GM12878 (cell line): ENCODE measurements around the gene RGR. TPM values are rescaled to one million over a fixed set of nuclear protein-coding genes. Genes with fewer than 3 reads are reported as not detected.

ENCODE experiments used
- ATAC-seq: fragments of 200-7000 bp; cut with Tn5 transposase; 3 replicates; pipeline ENCODE4 v1.9.1; 2020; ENCODE audit warnings: mild to moderate bottlenecking, moderate library complexity
- BruUV-seq: library from RNA; stranded (reverse); fragments of 400-500 nt; replicated peaks from 2 replicates; lab custom pipeline; 2021; lab: Mats Ljungman, UMichigan
- CTCF ChIA-PET: fragments of 300-600 bp; sonication (Branson Sonifier 250); formaldehyde crosslinking; extraction: SDS; loops from one replicate; lab custom pipeline; 2021; ENCODE audit warnings: inconsistent platforms; lab: Yijun Ruan, JAX
- POLR2A ChIA-PET: fragments of 350-600 bp; formaldehyde crosslinking; extraction: SDS; loops from one replicate; lab custom pipeline; 2021; ENCODE audit warnings: inconsistent platforms; lab: Charles Lee
- RAD21 ChIA-PET: fragments of 300-600 bp; sonication (Branson Sonifier 250); formaldehyde crosslinking; loops from one replicate; lab custom pipeline; 2023; ENCODE audit warnings: antibody characterized with exemption; ENCODE audit not compliant: unreplicated experiment; lab: Charles Lee
- SMC1A ChIA-PET: fragments of 300-600 bp; sonication (Branson Sonifier 250); formaldehyde crosslinking; loops from one replicate; lab custom pipeline; 2023; ENCODE audit not compliant: unreplicated experiment, uncharacterized antibody; lab: Charles Lee
- DNase-seq: peaks from one replicate; pipeline ENCODE4 v3.0.0-alpha.2; 2011; ENCODE audit warnings: low read depth, low spot score
- FAIRE-seq: peaks from 3 replicates; lab custom pipeline; 2011; peaks lifted over from hg19 to GRCh38; lab: Jason Lieb, UNC
- H2AFZ ChIP-seq: 2 replicates; pipeline ENCODE4 v1.6.0; 2011; ENCODE audit warnings: low read depth, low read length, control low read depth; ENCODE audit not compliant: control insufficient read depth
- H3K27ac ChIP-seq: 2 replicates; pipeline ENCODE4 v1.5.1; 2011; ENCODE audit warnings: control low read depth; ENCODE audit not compliant: control insufficient read depth, insufficient read depth
- H3K27me3 ChIP-seq, 2 experiments: replicated peaks in 1 of 2; 2 replicates each; pipeline versions ENCODE4 v1.6.0 to v1.6.1; 2011; ENCODE audit warnings: low read length in 1 of 2; ENCODE audit not compliant: control insufficient read depth in 2 of 2, insufficient read depth in 2 of 2
- H3K36me3 ChIP-seq, 2 experiments: 2 replicates each; pipeline ENCODE4 v1.5.1; 2011; ENCODE audit warnings: low read length in 1 of 2; ENCODE audit not compliant: control insufficient read depth in 2 of 2, insufficient read depth in 2 of 2
- H3K4me1 ChIP-seq: 2 replicates; pipeline ENCODE4 v1.6.1; 2011; ENCODE audit warnings: mild to moderate bottlenecking, low read length, moderate library complexity, mixed read lengths; ENCODE audit not compliant: control insufficient read depth, insufficient read depth
- H3K4me2 ChIP-seq: 2 replicates; pipeline ENCODE4 v1.6.0; 2011; ENCODE audit warnings: control low read depth; ENCODE audit not compliant: control insufficient read depth, insufficient read depth
- H3K4me3 ChIP-seq: fragments of 200-600 bp; sonication (generic); 2 replicates; pipeline ENCODE4 v1.5.1; 2016
- H3K79me2 ChIP-seq: 2 replicates; pipeline ENCODE4 v1.6.0; 2011; ENCODE audit warnings: low read length; ENCODE audit not compliant: control insufficient read depth, insufficient read depth
- H3K9ac ChIP-seq: 2 replicates; pipeline ENCODE4 v1.8.0; 2011; ENCODE audit warnings: low read length, control low read depth, mixed read lengths; ENCODE audit not compliant: control insufficient read depth, insufficient read depth
- H3K9me3 ChIP-seq: replicated peaks from 3 replicates; pipeline ENCODE4 v1.5.1; 2011; ENCODE audit warnings: mild to moderate bottlenecking, low read length; ENCODE audit not compliant: control insufficient read depth, insufficient read depth
- H4K20me1 ChIP-seq: 2 replicates; pipeline ENCODE4 v1.6.0; 2011; ENCODE audit not compliant: control insufficient read depth, insufficient read depth
- BHLHE40 ChIP-seq, 2 experiments: fragments of 450-650 bp in 1 of 2; IDR thresholded peaks; 2 replicates each; pipeline ENCODE4 v1.6.1; 2011 to 2017; ENCODE audit warnings: low read depth in 2 of 2, borderline replicate concordance in 1 of 2, improper control_type of control experiment in 1 of 2, low read length in 1 of 2, mild to moderate bottlenecking in 1 of 2
- BMI1 ChIP-seq: fragments of 450-650 bp; IDR thresholded peaks from 2 replicates; pipeline ENCODE4 v1.6.1; 2016; ENCODE audit warnings: mild to moderate bottlenecking, moderate library complexity, borderline replicate concordance
- BRCA1 ChIP-seq: IDR thresholded peaks from 2 replicates; pipeline ENCODE4 v1.6.1; 2011; ENCODE audit warnings: low read depth, low read length, improper control_type of control experiment
- EED ChIP-seq: sonication (generic); IDR thresholded peaks from 2 replicates; pipeline ENCODE4 v1.6.1; 2016; ENCODE audit warnings: antibody characterized with exemption, low read depth
- ESRRA ChIP-seq: IDR thresholded peaks from 2 replicates; pipeline ENCODE4 v1.6.1; 2012; ENCODE audit warnings: mild to moderate bottlenecking, low read length, improper control_type of control experiment
- EZH2 ChIP-seq: IDR thresholded peaks from 2 replicates; pipeline ENCODE4 v1.6.1; 2012; ENCODE audit warnings: low read depth, mild to moderate bottlenecking, control low read depth, inconsistent platforms, low read length, borderline replicate concordance; ENCODE audit not compliant: control insufficient read depth
- HDAC6 ChIP-seq: fragments of 200-600 bp; sonication (generic); IDR thresholded peaks from one replicate; pipeline ENCODE4 v1.8.0; 2017; ENCODE audit warnings: antibody characterized with exemption; ENCODE audit not compliant: unreplicated experiment
- JUNB ChIP-seq: IDR thresholded peaks from 2 replicates; pipeline ENCODE4 v1.6.1; 2016; ENCODE audit warnings: antibody characterized with exemption, mild to moderate bottlenecking
- LARP7 ChIP-seq: fragments of 450-650 bp; IDR thresholded peaks from 2 replicates; pipeline ENCODE4 v1.6.1; 2017; ENCODE audit warnings: mild to moderate bottlenecking
- MYB ChIP-seq: fragments of 150-350 bp; IDR thresholded peaks from 2 replicates; pipeline ENCODE4 v1.6.1; 2014; ENCODE audit warnings: mild to moderate bottlenecking, low read depth, low read length, borderline replicate concordance
- NBN ChIP-seq: fragments of 450-650 bp; IDR thresholded peaks from 2 replicates; pipeline ENCODE4 v1.6.1; 2016
- RAD51 ChIP-seq: fragments of 450-650 bp; IDR thresholded peaks from 2 replicates; pipeline ENCODE4 v1.6.1; 2016; ENCODE audit warnings: moderate library complexity, mild to moderate bottlenecking, inconsistent platforms
- SIN3A ChIP-seq: IDR thresholded peaks from 2 replicates; pipeline ENCODE4 v1.6.1; 2012; ENCODE audit warnings: low read depth, low read length, improper control_type of control experiment
- TCF12 ChIP-seq: IDR thresholded peaks from 2 replicates; pipeline ENCODE4 v1.6.1; 2011; ENCODE audit warnings: low read depth, mild to moderate bottlenecking, low read length
- ZNF217 ChIP-seq: fragments of 450-650 bp; IDR thresholded peaks from 2 replicates; pipeline ENCODE4 v1.6.1; 2017; ENCODE audit warnings: antibody characterized with exemption, mild to moderate bottlenecking
- WGBS: methylation state at CpG from one replicate; pipeline ENCODE4 v1.1.6; 2016; ENCODE audit warnings: low lambda C conversion rate; ENCODE audit not compliant: insufficient replicate concordance, insufficient coverage; ENCODE audit errors: missing lambda C conversion rate; 5-methylcytosine and 5-hydroxymethylcytosine counted together
- in situ Hi-C: fragments of 300-500 bp; cut with MboI; formaldehyde crosslinking; loops from 9 replicates; pipeline ENCODE4 v1.14.3; 2018; ENCODE audit warnings: mixed read lengths
- intact Hi-C: fragments of 100-400 bp; cut with micrococcal nuclease; formaldehyde crosslinking; loops from one replicate; pipeline ENCODE4 v1.14.2; 2022; ENCODE audit not compliant: unreplicated experiment
- polyA plus RNA-seq, 11 experiments: library from polyadenylated mRNA; depleted of rRNA in 4 of 11; unstranded in 6 of 11; stranded (reverse) in 5 of 11; fragments of >200 nt; fragmentation: Nextera tagmentation in 4 of 11; fragmentation: Illumina TruSeq in 1 of 11; extraction: Ambion mirVana in 4 of 11; extraction: Trizol in 1 of 11; gene quantifications; 1 replicate in 1 of 11; 2 replicates in 10 of 11; pipeline versions ENCODE4 v1.2.1 to v1.2.3, GENCODE V29; 2011 to 2016; ENCODE audit warnings: inconsistent platforms in 2 of 11, missing spikeins in 2 of 11, low read depth in 1 of 11
- total RNA-seq, 4 experiments: library from RNA; depleted of rRNA in 3 of 4; stranded (reverse); fragments of >200 nt in 3 of 4; fragmentation: Illumina TruSeq in 1 of 4; extraction: Trizol in 1 of 4; gene quantifications; 2 replicates each; pipeline versions ENCODE4 v1.2.1 to v1.2.3, GENCODE V29; 2013 to 2021
- TF ChIP-seq, protein P1 (sequence below): fragments of 150-350 bp; IDR thresholded peaks from 2 replicates; pipeline ENCODE4 v1.6.1; 2016; ENCODE audit warnings: low read depth, low read length
- TF ChIP-seq, protein P2 (sequence below): IDR thresholded peaks from 2 replicates; pipeline ENCODE4 v1.6.1; 2011; ENCODE audit warnings: low read depth, mild to moderate bottlenecking, low read length, moderate library complexity, borderline replicate concordance; ENCODE audit errors: extremely low read depth
- TF ChIP-seq, protein P3 (sequence below): fragments of 450-650 bp; IDR thresholded peaks from 2 replicates; pipeline ENCODE4 v1.6.1; 2017; ENCODE audit warnings: low read depth, mild to moderate bottlenecking, moderate library complexity

RGR gene
- total and polyA plus RNA-seq, 10 of the 15 experiments (the other 5 are each of a cell fraction or from before 2014, with no cell fraction given): not detected

DNA sequence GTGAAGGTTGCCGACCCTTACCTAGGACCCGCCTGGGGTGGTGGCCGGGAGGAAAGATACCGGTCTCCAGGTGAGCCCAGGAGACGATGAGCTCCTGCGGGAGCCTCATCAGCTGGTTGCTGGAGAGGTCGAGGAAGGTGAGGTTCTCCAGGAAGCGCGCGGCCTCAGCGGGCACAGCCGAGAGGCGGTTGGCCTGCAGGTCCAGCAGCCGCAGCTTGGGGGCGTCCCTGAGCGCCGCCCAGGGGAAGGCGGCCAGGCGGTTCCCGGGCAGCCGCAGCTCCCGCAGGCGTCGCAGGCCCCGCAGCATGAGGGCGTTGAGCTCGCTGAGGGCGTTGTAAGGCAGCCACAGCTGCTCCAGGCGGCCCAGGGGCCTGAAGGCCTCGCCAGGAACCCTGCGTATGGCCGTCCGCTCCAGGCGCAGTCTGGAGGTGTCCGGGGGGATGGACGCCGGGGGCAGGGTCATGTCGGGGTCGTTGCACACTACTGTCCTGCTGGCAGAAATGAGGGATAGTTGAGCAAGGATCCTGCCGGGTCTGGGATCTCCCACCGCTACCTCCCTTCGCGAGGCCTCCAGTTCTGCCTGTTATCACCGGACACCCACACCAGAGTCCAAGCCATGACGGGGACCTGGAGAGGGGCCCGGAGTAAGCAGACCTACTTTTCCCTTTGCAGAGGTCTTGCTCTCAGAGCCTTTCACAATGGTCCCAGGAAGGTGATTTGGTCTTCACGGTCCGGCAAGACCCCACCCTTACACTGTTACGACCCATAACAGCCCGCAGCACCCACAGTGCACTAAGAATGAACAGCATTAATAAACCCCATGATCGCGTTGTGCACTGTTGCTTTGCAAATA is 7.4 kb upstream of the RGR start:
- Histone ChIP-seq H3K4me2 (no peak overlapping the region), H3K27ac (no peak overlapping the region), H3K9ac (no peak overlapping the region)
- TF ChIP-seq TCF12: no peak
- TF ChIP-seq HDAC6: no peak
- TF ChIP-seq, protein P1, sequence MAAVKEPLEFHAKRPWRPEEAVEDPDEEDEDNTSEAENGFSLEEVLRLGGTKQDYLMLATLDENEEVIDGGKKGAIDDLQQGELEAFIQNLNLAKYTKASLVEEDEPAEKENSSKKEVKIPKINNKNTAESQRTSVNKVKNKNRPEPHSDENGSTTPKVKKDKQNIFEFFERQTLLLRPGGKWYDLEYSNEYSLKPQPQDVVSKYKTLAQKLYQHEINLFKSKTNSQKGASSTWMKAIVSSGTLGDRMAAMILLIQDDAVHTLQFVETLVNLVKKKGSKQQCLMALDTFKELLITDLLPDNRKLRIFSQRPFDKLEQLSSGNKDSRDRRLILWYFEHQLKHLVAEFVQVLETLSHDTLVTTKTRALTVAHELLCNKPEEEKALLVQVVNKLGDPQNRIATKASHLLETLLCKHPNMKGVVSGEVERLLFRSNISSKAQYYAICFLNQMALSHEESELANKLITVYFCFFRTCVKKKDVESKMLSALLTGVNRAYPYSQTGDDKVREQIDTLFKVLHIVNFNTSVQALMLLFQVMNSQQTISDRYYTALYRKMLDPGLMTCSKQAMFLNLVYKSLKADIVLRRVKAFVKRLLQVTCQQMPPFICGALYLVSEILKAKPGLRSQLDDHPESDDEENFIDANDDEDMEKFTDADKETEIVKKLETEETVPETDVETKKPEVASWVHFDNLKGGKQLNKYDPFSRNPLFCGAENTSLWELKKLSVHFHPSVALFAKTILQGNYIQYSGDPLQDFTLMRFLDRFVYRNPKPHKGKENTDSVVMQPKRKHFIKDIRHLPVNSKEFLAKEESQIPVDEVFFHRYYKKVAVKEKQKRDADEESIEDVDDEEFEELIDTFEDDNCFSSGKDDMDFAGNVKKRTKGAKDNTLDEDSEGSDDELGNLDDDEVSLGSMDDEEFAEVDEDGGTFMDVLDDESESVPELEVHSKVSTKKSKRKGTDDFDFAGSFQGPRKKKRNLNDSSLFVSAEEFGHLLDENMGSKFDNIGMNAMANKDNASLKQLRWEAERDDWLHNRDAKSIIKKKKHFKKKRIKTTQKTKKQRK: no peak
- no peak for TF ChIP-seq MYB
- no peak for TF ChIP-seq BRCA1
- TF ChIP-seq BMI1: no peak
- TF ChIP-seq LARP7: no peak
- no peak for TF ChIP-seq NBN
- TF ChIP-seq BHLHE40 (IDR thresholded peaks at IDR 0.05; ENCODE audit: borderline replicate concordance in 1 of 2, low read depth in 2 of 2, low read length in 1 of 2): no peak
- no peak for TF ChIP-seq RAD51
- no peak for TF ChIP-seq ZNF217
- TF ChIP-seq, protein P2, sequence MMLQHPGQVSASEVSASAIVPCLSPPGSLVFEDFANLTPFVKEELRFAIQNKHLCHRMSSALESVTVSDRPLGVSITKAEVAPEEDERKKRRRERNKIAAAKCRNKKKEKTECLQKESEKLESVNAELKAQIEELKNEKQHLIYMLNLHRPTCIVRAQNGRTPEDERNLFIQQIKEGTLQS: no peak
- TF ChIP-seq ESRRA: no peak
- TF ChIP-seq, protein P3, sequence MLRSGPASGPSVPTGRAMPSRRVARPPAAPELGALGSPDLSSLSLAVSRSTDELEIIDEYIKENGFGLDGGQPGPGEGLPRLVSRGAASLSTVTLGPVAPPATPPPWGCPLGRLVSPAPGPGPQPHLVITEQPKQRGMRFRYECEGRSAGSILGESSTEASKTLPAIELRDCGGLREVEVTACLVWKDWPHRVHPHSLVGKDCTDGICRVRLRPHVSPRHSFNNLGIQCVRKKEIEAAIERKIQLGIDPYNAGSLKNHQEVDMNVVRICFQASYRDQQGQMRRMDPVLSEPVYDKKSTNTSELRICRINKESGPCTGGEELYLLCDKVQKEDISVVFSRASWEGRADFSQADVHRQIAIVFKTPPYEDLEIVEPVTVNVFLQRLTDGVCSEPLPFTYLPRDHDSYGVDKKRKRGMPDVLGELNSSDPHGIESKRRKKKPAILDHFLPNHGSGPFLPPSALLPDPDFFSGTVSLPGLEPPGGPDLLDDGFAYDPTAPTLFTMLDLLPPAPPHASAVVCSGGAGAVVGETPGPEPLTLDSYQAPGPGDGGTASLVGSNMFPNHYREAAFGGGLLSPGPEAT: no peak
- no peak for TF ChIP-seq JUNB
- TF ChIP-seq EZH2: no peak
- no peak for TF ChIP-seq EED
- no peak for TF ChIP-seq SIN3A
- TF ChIP-seq, all 136 proteins: peak for 0
- H3K27me3 ChIP-seq: peaks cover 0 to 4% of the 10 kb centered on the region in 2 experiments; a peak in 1 of 4 replicates
- no TSS peak for BruUV-seq
- H3K4me3 ChIP-seq: no peak overlapping the region
- in situ Hi-C loops (no loop called here), intact Hi-C loops (no loop called here)
- ChIA-PET RAD21 (no interaction called here), POLR2A (no interaction called here), SMC1A (interaction anchor here (0.7 to 1.2 kb wide), 2 partner anchors 14 to 276 kb away, joined by 3 read pairs; no protein-coding TSS in a partner anchor), CTCF (no interaction called here)
- H4K20me1 ChIP-seq: no peaks in the 10 kb centered on the region
- DNase-seq (no peak), FAIRE-seq (no peak), ATAC-seq (no peak)
- no peaks in the 10 kb centered on the region for H3K79me2 ChIP-seq
- H3K4me1 ChIP-seq: no peaks in the 10 kb centered on the region
- no peaks in the 10 kb centered on the region for H3K9me3 ChIP-seq
- no peak overlapping the region for H2AFZ ChIP-seq
- WGBS: 74% methylated on average over 48 of the region's 52 CpGs
- H3K36me3 ChIP-seq: no peaks in the 10 kb centered on the region
